ENCODE results near the gene PAQR3.
"Not testable (repeated sequence)": the region's sequence is repeated elsewhere in the genome, so short reads cannot be mapped to it uniquely, and the experiment has no call there.

The PAQR3 gene

GRCh38 chr4:78923464-78924312 is 15.6 kb downstream of the PAQR3 start:
- no peak for DNase-seq

DNA sequence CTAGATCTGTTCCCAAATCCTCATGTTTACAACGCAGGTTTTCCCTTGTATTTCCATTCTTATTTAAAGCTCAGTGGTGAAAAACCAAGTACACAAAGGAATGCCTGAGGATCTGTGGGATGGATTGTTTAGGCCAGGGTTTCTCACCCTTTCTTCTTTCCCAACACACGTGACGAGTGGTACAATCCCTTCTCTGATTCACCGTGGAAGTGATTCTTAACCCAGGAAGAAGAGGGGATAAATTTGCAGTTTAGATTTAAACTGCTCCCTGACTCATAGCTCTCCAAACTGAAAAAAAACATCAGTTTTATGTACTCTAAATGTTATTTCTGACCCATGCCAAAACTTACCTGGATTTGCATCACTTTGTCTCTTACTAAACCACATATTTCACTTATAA is 17.0 kb downstream of the PAQR3 start:
- no peak for DNase-seq

- no peak for DNase-seq
Observed at GRCh38 chr4:78910612-78911011, 28.6 kb downstream of the PAQR3 start.

GRCh38 chr4:78908974-78909373 is 30.3 kb downstream of the PAQR3 start:
- DNase-seq, result not testable (repeated sequence)

DNA sequence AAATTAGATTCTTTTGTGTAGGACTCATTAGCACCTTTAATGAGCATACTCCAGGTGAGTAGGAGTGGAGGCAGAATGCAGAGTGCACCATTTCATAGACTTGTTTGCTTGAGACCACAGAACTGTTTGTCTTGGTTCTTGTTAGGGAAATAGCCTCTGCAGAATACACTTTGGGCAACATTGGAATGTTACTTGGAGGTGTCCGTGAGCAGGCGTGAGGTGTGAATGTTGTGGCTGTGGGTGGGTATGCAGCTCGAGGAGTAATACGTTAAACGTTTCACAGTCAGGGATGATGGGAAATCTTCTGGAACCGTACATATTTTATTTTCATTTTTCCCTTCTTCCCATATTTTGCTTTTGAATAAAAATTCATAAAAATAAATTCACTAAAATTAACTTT is 31.6 kb downstream of the PAQR3 start:
- no peak for DNase-seq

DNA sequence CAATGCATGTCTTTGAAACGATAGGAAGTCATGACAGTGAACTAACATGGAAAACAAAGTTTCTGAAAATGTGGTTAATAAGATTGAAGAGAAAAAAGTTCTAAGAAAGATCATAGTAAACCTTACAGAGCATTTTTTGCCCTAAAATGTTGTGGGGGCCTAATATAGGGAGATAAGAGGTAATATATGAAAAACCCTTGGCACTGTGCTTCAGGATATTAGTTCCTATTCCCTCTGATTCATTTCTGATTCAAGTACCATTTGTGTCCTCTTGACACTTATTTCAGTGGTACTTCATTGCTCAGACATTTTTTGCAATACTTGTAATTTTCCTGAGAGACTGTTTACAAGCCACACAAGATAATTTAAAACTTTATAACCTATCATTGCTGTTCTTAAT is 35.1 kb downstream of the PAQR3 start:
- no peak for DNase-seq

- no peak for DNase-seq
Observed at GRCh38 chr4:78902298-78902697, 36.9 kb downstream of the PAQR3 start.

- no peak for DNase-seq
Observed at GRCh38 chr4:78901882-78902281, 37.4 kb downstream of the PAQR3 start.

DNA sequence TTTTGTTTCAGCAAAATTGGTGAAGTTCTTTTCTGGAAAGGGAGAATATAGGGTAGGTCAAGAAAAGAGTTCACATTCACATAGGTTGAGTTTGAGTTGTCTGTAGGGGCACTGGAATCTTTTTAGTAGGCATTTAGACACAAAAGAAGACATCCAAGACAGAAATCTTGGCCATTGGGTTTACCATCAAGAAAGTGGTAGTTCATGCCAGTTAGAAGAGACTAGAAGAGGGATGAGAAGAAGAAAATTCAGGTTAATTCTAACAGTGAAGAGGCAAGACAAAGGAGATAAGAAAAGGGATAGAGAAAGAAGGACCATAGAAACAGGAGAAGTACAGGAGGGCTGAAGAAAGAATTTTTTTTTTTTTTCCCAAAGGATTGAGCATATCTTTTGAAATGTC is 39.9 kb downstream of the PAQR3 start:
- DNase-seq, result no peak

GRCh38 chr4:78889955-78890354 is 49.3 kb downstream of the PAQR3 start:
- no peak for DNase-seq

GRCh38 chr4:78885598-78885997 is 53.6 kb downstream of the PAQR3 start:
- DNase-seq, result no peak

GRCh38 chr4:78880874-78881492 is 58.3 kb downstream of the PAQR3 start:
- no peak for DNase-seq

GRCh38 chr4:78878031-78878430 is 61.2 kb downstream of the PAQR3 start:
- no peak for DNase-seq

DNA sequence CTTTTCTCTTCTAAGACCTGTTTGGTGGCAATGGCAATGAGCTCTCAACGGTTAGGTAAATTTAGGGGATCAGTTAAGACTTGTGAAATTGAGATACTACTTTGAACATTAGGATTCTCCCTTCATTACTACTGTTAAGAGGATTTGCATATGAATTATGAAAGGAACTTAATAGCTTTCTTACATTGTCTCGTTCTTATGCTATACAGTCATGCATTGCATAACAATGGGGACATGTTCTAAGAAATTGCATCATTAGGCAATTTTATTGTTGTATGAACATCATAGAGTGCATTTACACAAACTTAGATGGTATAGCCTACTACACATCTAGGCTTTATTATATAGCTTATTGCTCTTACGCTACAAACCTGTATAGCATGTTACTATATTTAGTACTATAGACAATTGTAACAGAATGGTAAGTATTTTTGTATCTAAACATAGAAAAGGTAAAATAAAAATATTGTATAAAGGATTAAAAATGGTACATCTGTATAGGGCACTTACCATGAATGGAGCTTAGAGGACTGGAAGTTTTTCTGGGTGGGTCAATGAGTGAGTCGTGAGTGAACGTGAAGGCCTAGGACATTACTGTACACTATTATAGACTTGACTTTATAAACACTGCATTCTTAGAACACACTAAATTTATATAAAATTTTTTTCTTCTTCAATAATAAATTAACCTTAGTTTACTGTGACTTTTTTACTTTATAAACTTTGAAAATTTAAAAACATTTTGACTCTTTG is 62.5 kb downstream of the PAQR3 start:
- no peak for DNase-seq

- DNase-seq, result no peak
Observed at GRCh38 chr4:78870056-78870455, 69.2 kb downstream of the PAQR3 start.

GRCh38 chr4:78868712-78869111 is 70.5 kb downstream of the PAQR3 start:
- DNase-seq, result not testable (repeated sequence)

DNA sequence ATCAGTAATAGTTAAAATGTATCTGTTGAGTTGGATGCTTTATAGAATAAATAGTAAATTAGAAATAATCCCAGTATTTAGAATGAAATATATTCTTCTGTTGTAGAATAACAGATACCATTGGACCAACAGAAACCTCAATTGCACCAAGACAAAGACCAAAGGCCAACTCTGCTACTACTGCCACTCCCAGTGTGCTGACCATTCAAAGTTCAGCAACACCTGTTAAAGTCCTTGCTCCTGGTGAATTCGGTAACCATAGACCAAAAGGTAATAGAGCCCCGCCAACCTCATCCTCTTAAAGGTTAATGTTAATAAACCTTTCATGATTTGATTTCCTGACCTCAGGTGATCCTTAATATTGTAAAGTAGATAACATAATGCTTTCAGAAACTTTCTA is 73.8 kb downstream of the PAQR3 start:
- no peak for DNase-seq

DNA sequence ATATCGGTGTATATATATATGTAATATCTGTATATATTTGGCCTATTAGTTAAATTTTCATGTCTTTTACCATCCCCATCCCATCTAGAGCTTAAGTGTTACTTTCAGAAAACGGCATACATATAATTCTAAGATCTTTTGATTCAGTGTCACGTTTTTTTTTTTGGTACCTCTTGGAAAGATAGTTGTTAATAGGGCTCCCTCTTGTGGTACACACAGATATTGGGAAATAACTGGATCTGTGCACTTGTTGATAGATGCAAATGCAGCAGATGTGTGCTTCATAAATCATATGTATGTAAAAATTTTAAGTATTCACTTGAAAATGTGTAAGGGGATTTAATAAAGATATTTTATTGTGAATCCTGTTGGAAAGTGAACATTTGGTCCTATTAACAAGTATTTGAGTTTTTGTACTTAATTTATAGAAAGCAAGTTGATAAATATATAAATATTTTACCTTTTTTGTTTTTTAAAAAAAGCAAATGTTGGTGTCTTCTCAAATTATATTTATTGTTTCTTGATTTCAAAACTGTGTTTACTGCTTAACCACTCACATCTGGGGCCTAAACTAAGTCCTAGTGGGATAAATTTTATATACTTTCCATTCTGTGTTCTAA is 74.7 kb downstream of the PAQR3 start:
- no peak for DNase-seq

DNA sequence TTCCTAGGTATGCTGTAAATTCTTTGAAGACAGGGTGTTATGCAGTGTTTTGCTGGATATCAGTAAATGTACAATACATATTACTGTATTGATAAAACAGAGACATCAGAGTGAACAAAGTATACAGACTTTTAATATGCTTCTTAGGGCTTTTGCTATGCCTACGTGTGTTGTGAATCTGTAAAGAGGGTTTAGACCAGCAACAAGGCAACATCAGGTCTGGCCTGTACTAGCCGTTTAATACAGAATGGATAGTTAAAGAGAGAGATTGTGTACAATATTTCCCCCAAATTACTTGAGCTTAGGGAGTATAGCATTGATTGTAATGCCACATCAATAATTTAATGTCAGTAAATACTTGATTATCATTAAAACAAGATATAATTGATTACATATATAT is 75.2 kb downstream of the PAQR3 start:
- no peak for DNase-seq

- DNase-seq, result no peak
Observed at GRCh38 chr4:78863254-78863869, 75.9 kb downstream of the PAQR3 start.

DNA sequence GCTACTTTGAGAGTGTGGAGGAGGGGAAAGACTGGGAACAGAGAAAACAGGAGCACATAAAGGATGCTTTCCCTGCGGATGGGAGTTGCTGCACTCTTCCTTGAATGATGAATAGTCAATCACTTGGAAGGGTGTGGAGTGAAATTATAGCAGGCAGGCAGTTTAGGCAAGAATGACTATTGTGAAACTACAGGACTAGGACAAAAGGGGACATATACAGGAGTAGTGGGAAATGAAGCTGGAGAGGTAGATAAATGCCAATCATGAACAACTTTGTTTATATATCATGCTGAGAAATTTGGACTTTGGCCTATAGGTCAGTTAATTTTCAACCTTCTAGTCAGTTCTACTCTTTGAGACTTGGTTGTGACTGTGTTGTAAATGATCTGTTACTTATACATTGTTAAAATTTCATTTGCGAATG is 76.9 kb downstream of the PAQR3 start:
- no peak for DNase-seq
